NT2/D1 (cell line): ENCODE results near the gene CCDC51.

Experiments used
- SUZ12 ChIP-seq: IDR thresholded peaks from 2 replicates; pipeline ENCODE4 v1.6.1; 2011; ENCODE audit not compliant: insufficient read length, insufficient read depth; ENCODE audit errors: extremely low read depth
- YY1 ChIP-seq: IDR thresholded peaks from 2 replicates; pipeline ENCODE4 v1.6.1; 2011; ENCODE audit not compliant: insufficient read length, insufficient read depth
- ZNF274 ChIP-seq: IDR thresholded peaks from 2 replicates; pipeline ENCODE4 v1.6.1; 2011; ENCODE audit warnings: mild to moderate bottlenecking, low read depth, low read length

DNA sequence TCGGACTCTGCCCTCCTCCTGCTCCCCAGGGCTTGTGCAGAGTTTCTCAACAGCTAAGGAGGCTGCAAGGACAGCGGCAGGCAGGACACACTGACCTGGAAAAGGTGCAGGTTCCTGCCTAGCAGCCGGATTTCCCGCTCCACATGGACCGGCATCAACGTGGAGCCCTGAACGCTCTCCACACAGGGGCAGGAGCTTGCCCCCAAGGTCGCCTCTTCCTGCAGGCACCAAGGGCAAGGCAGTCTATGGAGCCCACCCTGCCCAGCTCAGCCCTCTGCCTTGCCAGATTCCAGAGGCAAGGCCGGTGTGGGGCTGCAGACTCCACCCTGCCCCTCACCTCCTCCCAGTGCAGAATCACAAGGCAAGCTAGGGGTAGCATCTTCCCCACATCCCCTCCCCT lies 20.8 kb downstream of the CCDC51 start:
- no peak for TF ChIP-seq ZNF274
- TF ChIP-seq YY1 = no peak
- no peak for TF ChIP-seq SUZ12
